HEK293 (cell line): ENCODE results near the gene CUEDC1.
A peak's percentile ranks its signal among the peaks of the same experiment; 100 is the strongest.

Experiments used
- CTCF ChIA-PET: fragments of 350-600 bp; formaldehyde crosslinking; extraction: SDS; loops from one replicate; lab custom pipeline; 2021; ENCODE audit warnings: antibody characterized with exemption; lab: Yijun Ruan, JAX
- POLR2A ChIA-PET: fragments of 300-600 bp; formaldehyde crosslinking; extraction: SDS; loops from one replicate; lab custom pipeline; 2020; ENCODE audit warnings: antibody characterized with exemption, inconsistent platforms; lab: Yijun Ruan, JAX
- H3K27ac ChIP-seq: fragments of 200-500 bp; sonication (Bioruptor generic); 2 replicates; pipeline ENCODE4 v1.5.1; 2014; ENCODE audit warnings: low read depth, low read length, control low read depth, inconsistent platforms; ENCODE audit errors: extremely low read depth
- H3K36me3 ChIP-seq, 2 experiments: fragments of 200-500 bp in 1 of 2; sonication (Bioruptor generic) in 1 of 2; 1 replicate in 1 of 2; 2 replicates in 1 of 2; pipeline ENCODE4 v1.5.1; 2014 to 2017; ENCODE audit warnings: inconsistent platforms in 2 of 2, low read length in 2 of 2; ENCODE audit not compliant: control insufficient read depth in 2 of 2, insufficient read depth in 1 of 2
- H3K4me1 ChIP-seq: fragments of 200-500 bp; sonication (Bioruptor generic); 2 replicates; pipeline ENCODE4 v1.5.1; 2014; ENCODE audit warnings: mild to moderate bottlenecking, low read length, inconsistent platforms; ENCODE audit not compliant: control insufficient read depth, insufficient read depth
- H3K4me3 ChIP-seq: 2 replicates; pipeline ENCODE4 v1.5.1; 2011; ENCODE audit warnings: low read depth, mild to moderate bottlenecking, control low read depth, low read length, moderate library complexity
- H3K9me3 ChIP-seq: fragments of 200-500 bp; sonication (Bioruptor generic); 2 replicates; pipeline ENCODE4 v1.5.1; 2014; ENCODE audit warnings: low read depth, low read length, inconsistent platforms; ENCODE audit not compliant: control insufficient read depth, insufficient read depth
- EGR2 ChIP-seq: fragments of 450-650 bp; formaldehyde crosslinking; IDR thresholded peaks from 2 replicates; pipeline ENCODE4 v1.5.1; 2016; ENCODE audit warnings: low read depth, missing biosample characterization, missing genetic modification characterization
- ZBTB10 ChIP-seq: fragments of 450-650 bp; formaldehyde crosslinking; IDR thresholded peaks from 2 replicates; pipeline ENCODE4 v1.5.1; 2016; ENCODE audit warnings: missing biosample characterization, missing genetic modification characterization
- ZBTB20 ChIP-seq: fragments of 450-650 bp; formaldehyde crosslinking; IDR thresholded peaks from 2 replicates; pipeline ENCODE4 v1.5.1; 2016; ENCODE audit warnings: missing biosample characterization, missing genetic modification characterization
- ZBTB26 ChIP-seq: fragments of 450-650 bp; formaldehyde crosslinking; optimal IDR thresholded peaks from 2 replicates; pipeline ENCODE3; 2016; ENCODE audit warnings: missing biosample characterization, mild to moderate bottlenecking, missing genetic modification characterization
- ZNF23 ChIP-seq: fragments of 450-650 bp; formaldehyde crosslinking; IDR thresholded peaks from 2 replicates; pipeline ENCODE4 v1.5.1; 2016; ENCODE audit warnings: missing biosample characterization, missing genetic modification characterization, borderline replicate concordance
- ZNF266 ChIP-seq: fragments of 450-650 bp; formaldehyde crosslinking; IDR thresholded peaks from 2 replicates; pipeline ENCODE4 v1.5.1; 2016; ENCODE audit warnings: missing biosample characterization, missing genetic modification characterization, low read depth
- ZNF274 ChIP-seq, 2 experiments: fragments of 200-500 bp in 1 of 2; fragments of 450-650 bp in 1 of 2; sonication (Bioruptor generic) in 1 of 2; formaldehyde crosslinking in 1 of 2; IDR thresholded peaks; 2 replicates each; pipeline versions ENCODE4 v1.5.1 to v1.6.1; 2014 to 2016; ENCODE audit warnings: borderline replicate concordance in 1 of 2, inconsistent platforms in 1 of 2, low read length in 1 of 2, missing biosample characterization in 1 of 2, missing genetic modification characterization in 1 of 2
- ZNF354C ChIP-seq: fragments of 450-650 bp; formaldehyde crosslinking; IDR thresholded peaks from 2 replicates; pipeline ENCODE4 v1.5.1; 2016; ENCODE audit warnings: missing biosample characterization, missing genetic modification characterization, low read depth, borderline replicate concordance
- ZNF362 ChIP-seq: fragments of 450-650 bp; formaldehyde crosslinking; IDR thresholded peaks from 2 replicates; pipeline ENCODE4 v1.5.1; 2016; ENCODE audit warnings: missing biosample characterization, missing genetic modification characterization
- ZNF426 ChIP-seq: fragments of 450-650 bp; formaldehyde crosslinking; IDR thresholded peaks from 2 replicates; pipeline ENCODE4 v1.5.1; 2017; ENCODE audit warnings: missing biosample characterization, missing genetic modification characterization, mild to moderate bottlenecking, inconsistent platforms, moderate library complexity
- ZNF670 ChIP-seq: fragments of 450-650 bp; formaldehyde crosslinking; IDR thresholded peaks from 2 replicates; pipeline ENCODE4 v1.5.1; 2016; ENCODE audit warnings: missing biosample characterization, missing genetic modification characterization, low read depth
- ZNF768 ChIP-seq: fragments of 450-650 bp; formaldehyde crosslinking; IDR thresholded peaks from 2 replicates; pipeline ENCODE4 v1.5.1; 2018; ENCODE audit warnings: missing biosample characterization, mild to moderate bottlenecking, missing genetic modification characterization
- ZNF785 ChIP-seq: fragments of 450-650 bp; formaldehyde crosslinking; IDR thresholded peaks from 2 replicates; pipeline ENCODE4 v1.5.1; 2016; ENCODE audit warnings: missing biosample characterization, missing genetic modification characterization
- ZNF791 ChIP-seq: fragments of 450-650 bp; formaldehyde crosslinking; IDR thresholded peaks from 2 replicates; pipeline ENCODE4 v1.5.1; 2016; ENCODE audit warnings: missing biosample characterization, missing genetic modification characterization
- ZNF837 ChIP-seq: fragments of 450-650 bp; formaldehyde crosslinking; IDR thresholded peaks from 2 replicates; pipeline ENCODE4 v1.5.1; 2016; ENCODE audit warnings: missing biosample characterization, missing genetic modification characterization
- ZNF843 ChIP-seq: fragments of 450-650 bp; formaldehyde crosslinking; IDR thresholded peaks from 2 replicates; pipeline ENCODE4 v1.5.1; 2016; ENCODE audit warnings: missing biosample characterization, missing genetic modification characterization
- ZSCAN30 ChIP-seq: fragments of 450-650 bp; IDR thresholded peaks from 2 replicates; pipeline ENCODE4 v1.5.1; 2018; ENCODE audit warnings: missing biosample characterization, mild to moderate bottlenecking, missing genetic modification characterization, moderate library complexity

CUEDC1 gene

GRCh38 chr17:57856792-57857620 is 98.2 kb downstream of the CUEDC1 start:
- Histone ChIP-seq H3K36me3 (no peaks in the 10 kb centered on the region), H3K4me3 (no peak overlapping the region), H3K9me3 (no peaks in the 10 kb centered on the region), H3K4me1 (peaks cover 9% of the 10 kb centered on the region), H3K27ac (no peak overlapping the region)
- POLR2A ChIA-PET: interaction anchor here (0.6 to 4.2 kb wide), 2 partner anchors 137 to 141 kb away, joined by 4 to 49 read pairs; no protein-coding TSS in a partner anchor
- CTCF ChIA-PET: interaction anchor here (0.6 to 17.6 kb wide), 26 partner anchors 8 to 357 kb away, joined by 3 to 434 read pairs (median 4); partner anchors contain the start of genes SRSF1 and VEZF1
- TF ChIP-seq ZBTB26 (no peak), ZBTB10 (tag by site-specific recombination) (no peak), EGR2 (tag by site-specific recombination) (peak; percentile 51), ZNF843 (tag by site-specific recombination) (no peak), ZNF266 (tag by site-specific recombination) (no peak), ZNF837 (tag by site-specific recombination) (no peak), ZNF362 (tag by site-specific recombination) (no peak)

GRCh38 chr17:57855391-57856035 is 99.7 kb downstream of the CUEDC1 start:
- no peak for TF ChIP-seq ZNF791
- TF ChIP-seq ZNF426: no peak
- no peak for TF ChIP-seq ZNF23 (tag by site-specific recombination)
- no peak for TF ChIP-seq ZNF768 (tag by site-specific recombination)
- no peak for TF ChIP-seq ZBTB20
- no peak for TF ChIP-seq ZNF274 (IDR thresholded peaks at IDR 0.05; ENCODE audit: low read length)
- no peak for TF ChIP-seq ZNF274 (tag by site-specific recombination; IDR thresholded peaks at IDR 0.05; ENCODE audit: borderline replicate concordance)
- no peak for TF ChIP-seq ZBTB10 (tag by site-specific recombination)
- no peak for TF ChIP-seq ZNF354C
- no peak for TF ChIP-seq ZSCAN30 (tag by site-specific recombination)
- no peak for TF ChIP-seq ZNF670 (tag by site-specific recombination)
- TF ChIP-seq ZNF785 (tag by site-specific recombination): no peak
- Histone ChIP-seq H3K36me3 (no peaks in the 10 kb centered on the region), H3K27ac (no peak overlapping the region), H3K9me3 (no peaks in the 10 kb centered on the region), H3K4me1 (peaks cover 14% of the 10 kb centered on the region), H3K4me3 (no peak overlapping the region)
- CTCF ChIA-PET: interaction anchor here (0.9 to 17.6 kb wide), 8 partner anchors 14 to 257 kb away, joined by 3 to 434 read pairs (median 22); partner anchors contain the start of gene VEZF1
- POLR2A ChIA-PET: interaction anchor here (2.5 kb wide), 1 partner anchor 151 kb away, joined by 14 read pairs; the partner anchor contains the start of gene SRSF1
